K562 (cell line): ENCODE measurements around the gene TRIM4. TPM values are rescaled to one million over a fixed set of nuclear protein-coding genes. Genes with fewer than 3 reads are reported as not detected.
"Not testable (repeated sequence)": the region's sequence is repeated elsewhere in the genome, so short reads cannot be mapped to it uniquely, and the experiment has no call there.

Experiments used
- ATAC-seq: fragments of 200-7000 bp; cut with Tn5 transposase; 3 replicates; pipeline ENCODE4 v1.9.1; 2020; ENCODE audit warnings: moderate library complexity
- BruUV-seq: library from RNA; stranded (reverse); fragments of 400-500 nt; replicated peaks from 2 replicates; lab custom pipeline; 2021; lab: Mats Ljungman, UMichigan
- CTCF ChIA-PET: fragments of 300-600 bp; formaldehyde crosslinking; extraction: SDS; loops from one replicate; lab custom pipeline; 2021; ENCODE audit warnings: low intra/inter-chr PET ratio; lab: Yijun Ruan, JAX
- POLR2A ChIA-PET: fragments of 300-600, 350-650 bp; sonication (Branson Sonifier 250); formaldehyde crosslinking; extraction: SDS; loops from one replicate; lab custom pipeline; 2021; ENCODE audit warnings: antibody characterized with exemption, inconsistent platforms; lab: Yijun Ruan, JAX
- DNase-seq, 4 experiments: peaks; one replicate each; pipeline versions ENCODE4 v3.0.0 to v3.0.0-alpha.2; 2011 to 2018; ENCODE audit warnings: low spot score in 3 of 4, mixed read lengths in 3 of 4; ENCODE audit errors: extremely low read depth in 1 of 4
- FAIRE-seq: peaks from 2 replicates; lab custom pipeline; 2011; peaks lifted over from hg19 to GRCh38; lab: Jason Lieb, UNC
- H2AFZ ChIP-seq: 2 replicates; pipeline ENCODE4 v1.6.0; 2011; ENCODE audit warnings: low read depth, low read length, control low read depth, inconsistent platforms
- H3K27ac ChIP-seq: fragments of 200-600 bp; 3 replicates; pipeline ENCODE4 v1.8.0; 2011; ENCODE audit warnings: low read depth, mild to moderate bottlenecking, control low read depth, inconsistent platforms, low read length, moderate library complexity, mixed read lengths; ENCODE audit errors: extremely low read depth
- H3K27me3 ChIP-seq, 2 experiments: fragments of 300-600 bp in 1 of 2; 2 replicates in 1 of 2; 3 replicates in 1 of 2; pipeline versions ENCODE4 v1.6.0 to v1.8.0; 2011; ENCODE audit warnings: inconsistent platforms in 2 of 2, low read length in 2 of 2, mild to moderate bottlenecking in 1 of 2, mixed read lengths in 1 of 2, moderate library complexity in 1 of 2; ENCODE audit not compliant: control insufficient read depth in 2 of 2, insufficient read depth in 2 of 2
- H3K36me3 ChIP-seq: fragments of 300-600 bp; 3 replicates; pipeline ENCODE4 v1.8.0; 2011; ENCODE audit warnings: mild to moderate bottlenecking, low read length, inconsistent platforms; ENCODE audit not compliant: control insufficient read depth, insufficient read depth
- H3K4me1 ChIP-seq, 2 experiments: fragments of 200-600 bp in 1 of 2; replicated peaks in 1 of 2; 2 replicates in 1 of 2; 3 replicates in 1 of 2; pipeline versions ENCODE4 v1.5.1 to v1.8.0; 2011; ENCODE audit warnings: inconsistent platforms in 2 of 2, low read length in 2 of 2, mild to moderate bottlenecking in 1 of 2, mixed read lengths in 1 of 2, moderate library complexity in 1 of 2; ENCODE audit not compliant: control insufficient read depth in 2 of 2, insufficient read depth in 2 of 2
- H3K4me2 ChIP-seq: 2 replicates; pipeline ENCODE4 v1.6.1; 2011; ENCODE audit warnings: low read length, control low read depth, inconsistent platforms, mixed read lengths; ENCODE audit not compliant: insufficient read depth
- H3K4me3 ChIP-seq: fragments of 200-600 bp; sonication (generic), shearing (Covaris generic); 2 replicates; pipeline ENCODE4 v1.5.1; 2016; ENCODE audit warnings: control low read depth, inconsistent platforms
- H3K79me2 ChIP-seq: fragments of 200-600 bp; 3 replicates; pipeline ENCODE4 v1.8.0; 2011; ENCODE audit warnings: low read length, inconsistent platforms; ENCODE audit not compliant: control insufficient read depth, insufficient read depth
- H3K9ac ChIP-seq, 2 experiments: 2 replicates each; pipeline versions ENCODE4 v1.6.0 to v1.6.1; 2011; ENCODE audit warnings: low read depth in 2 of 2, low read length in 2 of 2, control low read depth in 1 of 2, inconsistent platforms in 1 of 2, mild to moderate bottlenecking in 1 of 2, mixed read lengths in 1 of 2; ENCODE audit not compliant: insufficient read depth in 1 of 2
- H3K9me1 ChIP-seq: one replicate; pipeline ENCODE4 v1.6.0; 2011; ENCODE audit warnings: inconsistent platforms, mild to moderate bottlenecking, low read length, moderate library complexity; ENCODE audit not compliant: control insufficient read depth, insufficient read depth
- H3K9me3 ChIP-seq: replicated peaks from 2 replicates; pipeline ENCODE4 v1.5.1; 2011; ENCODE audit warnings: low read depth, low read length, inconsistent platforms; ENCODE audit not compliant: control insufficient read depth, insufficient read depth
- H4K20me1 ChIP-seq: replicated peaks from 2 replicates; pipeline ENCODE4 v1.6.1; 2011; ENCODE audit warnings: low read length, inconsistent platforms, mixed read lengths; ENCODE audit not compliant: control insufficient read depth, insufficient read depth
- CEBPB ChIP-seq: fragments of 450-650 bp; IDR thresholded peaks from 2 replicates; pipeline ENCODE4 v1.6.1; 2016; ENCODE audit warnings: missing genetic modification characterization, missing compliant biosample characterization
- CEBPG ChIP-seq, 3 experiments: fragments of 200-800 bp in 1 of 3; sonication (Bioruptor generic) in 1 of 3; sonication (generic) in 1 of 3; formaldehyde crosslinking in 1 of 3; IDR thresholded peaks in 2 of 3; conservative IDR thresholded peaks in 1 of 3; 2 replicates each; pipeline versions ENCODE4 v1.6.1 to v1.8.0; 2016 to 2022; ENCODE audit warnings: missing compliant biosample characterization in 2 of 3, missing genetic modification characterization in 2 of 3, mild to moderate bottlenecking in 1 of 3, missing genetic modification reagents in 1 of 3
- CREM ChIP-seq: IDR thresholded peaks from 2 replicates; pipeline ENCODE4 v1.6.1; 2014; ENCODE audit warnings: antibody characterized with exemption, low read depth
- ELF2 ChIP-seq: fragments of 250-450 bp; sonication (Bioruptor Pico); IDR thresholded peaks from 2 replicates; pipeline ENCODE4 v1.5.0; 2021; ENCODE audit warnings: mild to moderate bottlenecking
- MECOM ChIP-seq: fragments of 250-450 bp; sonication (Bioruptor Pico); IDR thresholded peaks from 2 replicates; pipeline ENCODE4 v1.8.0; 2022; ENCODE audit warnings: inconsistent platforms
- RB1 ChIP-seq: fragments of 450-650 bp; IDR thresholded peaks from 2 replicates; pipeline ENCODE4 v1.6.1; 2017; ENCODE audit warnings: low read depth, mild to moderate bottlenecking
- SMARCE1 ChIP-seq: fragments of 450-650 bp; IDR thresholded peaks from 2 replicates; pipeline ENCODE4 v1.7.1; 2016; ENCODE audit warnings: mild to moderate bottlenecking
- TRIM24 ChIP-seq, 2 experiments: fragments of 450-650 bp; IDR thresholded peaks; 2 replicates each; pipeline ENCODE4 v1.6.1; 2016
- ZBTB2 ChIP-seq: fragments of 450-650 bp; IDR thresholded peaks from 2 replicates; pipeline ENCODE4 v1.6.1; 2016; ENCODE audit warnings: antibody characterized with exemption
- ZNF121 ChIP-seq: sonication (generic); formaldehyde crosslinking; conservative IDR thresholded peaks from 2 replicates; pipeline ENCODE4 v1.8.0; 2022; ENCODE audit warnings: missing genetic modification reagents
- ZNF239 ChIP-seq: fragments of 250-450 bp; sonication (Bioruptor Pico); IDR thresholded peaks from 2 replicates; pipeline ENCODE4 v1.4.0; 2020; ENCODE audit warnings: mild to moderate bottlenecking
- ZNF316 ChIP-seq: fragments of 450-650 bp; IDR thresholded peaks from 2 replicates; pipeline ENCODE4 v1.6.1; 2016
- ZNF696 ChIP-seq: fragments of 250-450 bp; sonication (Bioruptor Pico); conservative IDR thresholded peaks from 2 replicates; pipeline ENCODE4 v1.4.0; 2020; ENCODE audit warnings: mild to moderate bottlenecking, moderate library complexity
- WGBS: fragments of 100-300 bp; shearing (Covaris generic); methylation state at CpG from one replicate; pipeline ENCODE4 v1.1.6; 2016; ENCODE audit warnings: low coverage, mixed read lengths; ENCODE audit not compliant: insufficient coverage; ENCODE audit errors: missing lambda C conversion rate; 5-methylcytosine and 5-hydroxymethylcytosine counted together
- in situ Hi-C: fragments of 300-500 bp; cut with MboI; formaldehyde crosslinking; loops from 4 replicates; pipeline ENCODE4 v1.15.0; 2018; ENCODE audit warnings: inconsistent platforms, mixed read lengths
- intact Hi-C: fragments of 100-400 bp; cut with micrococcal nuclease; formaldehyde crosslinking; loops from 2 replicates; pipeline ENCODE4 v1.14.2; 2022
- polyA plus RNA-seq, 8 experiments: library from polyadenylated mRNA; depleted of rRNA in 4 of 8; stranded (reverse) in 5 of 8; unstranded in 3 of 8; fragments of >200 nt; fragmentation: Nextera tagmentation in 2 of 8; fragmentation: Illumina TruSeq in 1 of 8; extraction: Ambion mirVana in 2 of 8; extraction: Trizol in 1 of 8; gene quantifications; 2 replicates each; pipeline versions ENCODE4 v1.2.1 to v1.2.3, GENCODE V29; 2011 to 2014; ENCODE audit warnings: inconsistent platforms in 1 of 8, missing spikeins in 1 of 8
- total RNA-seq, 7 experiments: library from RNA; depleted of rRNA in 6 of 7; stranded (reverse); fragments of >200 nt in 6 of 7; fragmentation: Illumina TruSeq in 2 of 7; extraction: Trizol in 2 of 7; gene quantifications; 2 replicates each; pipeline versions ENCODE4 v1.2.1 to v1.2.3, GENCODE V29; 2011 to 2021; ENCODE audit warnings: low replicate concordance in 1 of 7
- TF ChIP-seq, protein P1 (sequence below), 2 experiments: fragments of 450-650 bp in 1 of 2; sonication (generic) in 1 of 2; formaldehyde crosslinking in 1 of 2; IDR thresholded peaks in 1 of 2; conservative IDR thresholded peaks in 1 of 2; 2 replicates each; pipeline versions ENCODE4 v1.6.1 to v1.8.1; 2016 to 2023; ENCODE audit warnings: mild to moderate bottlenecking in 2 of 2, moderate library complexity in 2 of 2, inconsistent platforms in 1 of 2, missing genetic modification reagents in 1 of 2
- TF ChIP-seq, protein P2 (sequence below): sonication (generic); formaldehyde crosslinking; IDR thresholded peaks from 2 replicates; pipeline ENCODE4 v1.8.0; 2022; ENCODE audit warnings: mild to moderate bottlenecking, missing genetic modification reagents

TRIM4 gene
- total and polyA plus RNA-seq, 9 of the 15 experiments (the other 6 are each of a cell fraction or from before 2014, with no cell fraction given): 6.2 to 28.3 (median 22.4) TPM

DNA sequence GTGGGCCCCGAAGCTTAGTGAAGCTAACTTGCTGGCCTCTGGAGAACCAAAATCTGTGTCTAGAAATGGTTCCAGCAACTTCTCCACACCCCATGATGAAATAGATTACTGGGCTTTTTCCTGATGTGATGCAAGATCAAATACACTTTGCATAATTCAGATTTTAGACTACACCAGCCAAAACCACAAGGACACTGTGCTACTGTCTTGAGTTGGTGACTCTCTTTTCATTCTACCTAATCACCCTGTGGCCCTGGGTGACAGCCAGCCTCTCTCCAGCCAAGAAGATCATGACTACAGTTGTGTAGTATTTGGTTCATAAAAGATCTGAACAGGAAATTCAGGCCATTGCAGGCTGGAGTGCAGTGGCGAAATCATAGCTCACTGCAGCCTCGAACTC, 34.3 kb upstream of the TRIM4 start:
- H3K27me3 ChIP-seq: peaks cover 19 to 30% of the 10 kb centered on the region in 2 experiments
- CTCF ChIA-PET: no interaction called here
- FAIRE-seq (no peak), DNase-seq (no peak), ATAC-seq (no peak)
- no peak overlapping the region for H3K9ac ChIP-seq
- intact Hi-C loops: no loop called here
- H4K20me1 ChIP-seq: no peaks in the 10 kb centered on the region
- H3K4me2 ChIP-seq: no peak overlapping the region
- POLR2A ChIA-PET: interaction anchor here (1.2 kb wide), 1 partner anchor 34 kb away, joined by 5 read pairs; the partner anchor contains the start of gene TRIM4
- H3K27ac ChIP-seq: no peak overlapping the region
- no peak overlapping the region for H3K4me3 ChIP-seq
- TF ChIP-seq SMARCE1 (no peak), CEBPB (tag) (peak; percentile 50), RB1 (no peak), ZNF121 (CRISPR knock-in tag) (0 out of 2 replicates have a peak, but pooled peaks have one; percentile 2), ZNF696 (CRISPR knock-in tag) (no peak), CEBPG (CRISPR knock-in tag; IDR thresholded peaks at IDR 0.05) (peak; percentile 24; the same call in 1 of the 2 replicates), CEBPG (tag; conservative IDR thresholded peaks at IDR 0.05 in 1 of 2, IDR thresholded peaks at IDR 0.05 in 1 of 2) (peak; percentile 95 to 97), ZBTB2 (no peak), CREM (no peak), ELF2 (CRISPR knock-in tag) (no peak), ZNF239 (CRISPR knock-in tag) (no peak), TRIM24 (IDR thresholded peaks at IDR 0.05) (peak; percentile 27 to 40; a peak in 1 of 4 replicates), MECOM (CRISPR knock-in tag) (no peak), ZNF316 (no peak)
- TF ChIP-seq, protein P1, sequence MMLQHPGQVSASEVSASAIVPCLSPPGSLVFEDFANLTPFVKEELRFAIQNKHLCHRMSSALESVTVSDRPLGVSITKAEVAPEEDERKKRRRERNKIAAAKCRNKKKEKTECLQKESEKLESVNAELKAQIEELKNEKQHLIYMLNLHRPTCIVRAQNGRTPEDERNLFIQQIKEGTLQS (IDR thresholded peaks at IDR 0.05): peak; percentile 37; the same call in 1 of the 2 replicates
- TF ChIP-seq, protein P1 (CRISPR knock-in tag; conservative IDR thresholded peaks at IDR 0.05): no peak
- TF ChIP-seq, protein P2, sequence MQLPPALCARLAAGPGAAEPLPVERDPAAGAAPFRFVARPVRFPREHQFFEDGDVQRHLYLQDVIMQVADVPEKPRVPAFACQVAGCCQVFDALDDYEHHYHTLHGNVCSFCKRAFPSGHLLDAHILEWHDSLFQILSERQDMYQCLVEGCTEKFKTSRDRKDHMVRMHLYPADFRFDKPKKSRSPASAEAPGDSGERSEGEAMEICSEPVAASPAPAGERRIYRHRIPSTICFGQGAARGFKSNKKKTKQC (CRISPR knock-in tag): no peak
- H3K79me2 ChIP-seq: no peaks in the 10 kb centered on the region
- WGBS: 11% methylated on average over 3 of the region's 3 CpGs
- in situ Hi-C loops: no loop called here
- H3K36me3 ChIP-seq: no peaks in the 10 kb centered on the region
- H3K9me1 ChIP-seq: no peaks in the 10 kb centered on the region
- no peak overlapping the region for H2AFZ ChIP-seq
- no peaks in the 10 kb centered on the region for H3K4me1 ChIP-seq
- no TSS peak for BruUV-seq
- peaks cover 5% of the 10 kb centered on the region for H3K9me3 ChIP-seq

DNA sequence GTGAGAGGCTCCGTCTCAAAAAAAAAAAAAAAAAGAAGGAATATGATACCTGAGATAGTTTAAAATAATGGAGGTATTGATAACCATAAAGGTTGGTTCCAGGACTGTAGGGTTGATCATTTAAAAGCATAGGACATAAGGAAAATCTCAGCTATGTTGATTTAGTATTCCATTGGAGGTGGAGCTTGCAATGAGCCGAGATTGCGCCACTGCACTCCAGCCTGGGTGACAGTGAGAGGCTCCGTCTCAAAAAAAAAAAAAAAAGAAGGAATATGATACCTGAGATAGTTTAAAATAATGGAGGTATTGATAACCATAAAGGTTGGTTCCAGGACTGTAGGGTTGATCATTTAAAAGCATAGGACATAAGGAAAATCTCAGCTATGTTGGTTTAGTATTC, 33.3 kb upstream of the TRIM4 start:
- CTCF ChIA-PET, H2AFZ ChIP-seq, DNase-seq, H3K4me3 ChIP-seq, H3K27ac ChIP-seq, H4K20me1 ChIP-seq, H3K36me3 ChIP-seq, intact Hi-C loops, H3K9me1 ChIP-seq, ATAC-seq, H3K9me3 ChIP-seq, H3K79me2 ChIP-seq, H3K9ac ChIP-seq, BruUV-seq, in situ Hi-C loops, H3K4me1 ChIP-seq, FAIRE-seq, H3K4me2 ChIP-seq: not testable (repeated sequence)
- WGBS: 6% methylated on average over 3 of the region's 4 CpGs
- peaks cover 19 to 28% of the 10 kb centered on the region in 2 experiments for H3K27me3 ChIP-seq
- POLR2A ChIA-PET: interaction anchor here (1.2 kb wide), 1 partner anchor 33 kb away, joined by 5 read pairs; the partner anchor contains the start of gene TRIM4
